SK-N-SH (cell line): Measurements from ENCODE around the gene SEPTIN7.

Experiments
- CHD2 ChIP-seq: fragments of 150-350 bp; IDR thresholded peaks from 2 replicates; pipeline ENCODE4 v1.6.1; 2018; ENCODE audit warnings: low read length; ENCODE audit not compliant: partially characterized antibody
- CTCF ChIP-seq: fragments of 200-600 bp; sonication (generic); IDR thresholded peaks from 2 replicates; pipeline ENCODE4 v1.6.1; 2017; ENCODE audit warnings: antibody characterized with exemption, mild to moderate bottlenecking, moderate library complexity
- EP300 ChIP-seq, 2 experiments: IDR thresholded peaks; 2 replicates each; pipeline versions ENCODE4 v1.4.0 to v1.6.1; 2012; ENCODE audit warnings: borderline replicate concordance in 1 of 2, low read depth in 1 of 2, low read length in 1 of 2
- EZH2phosphoT487 ChIP-seq: fragments of 200-600 bp; sonication (generic); IDR thresholded peaks from 2 replicates; pipeline ENCODE4 v1.6.1; 2017; ENCODE audit warnings: low read depth, mixed run types, mild to moderate bottlenecking, antibody characterized with exemption, moderate library complexity, borderline replicate concordance
- FOXJ3 ChIP-seq: sonication (generic); formaldehyde crosslinking; IDR thresholded peaks from 2 replicates; pipeline ENCODE4 v1.5.1; 2020; ENCODE audit warnings: mild to moderate bottlenecking, missing genetic modification reagents
- FOXM1 ChIP-seq: IDR thresholded peaks from 2 replicates; pipeline ENCODE4 v1.4.0; 2012; ENCODE audit warnings: low read depth, mild to moderate bottlenecking
- GABPA ChIP-seq: IDR thresholded peaks from 2 replicates; pipeline ENCODE4 v1.4.0; 2012; ENCODE audit warnings: low read depth, mild to moderate bottlenecking
- JUND ChIP-seq: IDR thresholded peaks from 2 replicates; pipeline ENCODE4 v1.4.0; 2012
- POLR2AphosphoS5 ChIP-seq: IDR thresholded peaks from 2 replicates; pipeline ENCODE4 v1.6.1; 2012; ENCODE audit warnings: low read depth, low read length
- RAD21 ChIP-seq: IDR thresholded peaks from 2 replicates; pipeline ENCODE4 v1.6.1; 2012; ENCODE audit warnings: mild to moderate bottlenecking, low read length
- TAF1 ChIP-seq: IDR thresholded peaks from 2 replicates; pipeline ENCODE4 v1.6.1; 2012; ENCODE audit warnings: low read depth, mild to moderate bottlenecking, low read length, moderate library complexity, borderline replicate concordance
- TF ChIP-seq, protein P1 (sequence below): IDR thresholded peaks from 2 replicates; pipeline ENCODE4 v1.4.0; 2012; ENCODE audit warnings: low read depth, borderline replicate concordance

DNA sequence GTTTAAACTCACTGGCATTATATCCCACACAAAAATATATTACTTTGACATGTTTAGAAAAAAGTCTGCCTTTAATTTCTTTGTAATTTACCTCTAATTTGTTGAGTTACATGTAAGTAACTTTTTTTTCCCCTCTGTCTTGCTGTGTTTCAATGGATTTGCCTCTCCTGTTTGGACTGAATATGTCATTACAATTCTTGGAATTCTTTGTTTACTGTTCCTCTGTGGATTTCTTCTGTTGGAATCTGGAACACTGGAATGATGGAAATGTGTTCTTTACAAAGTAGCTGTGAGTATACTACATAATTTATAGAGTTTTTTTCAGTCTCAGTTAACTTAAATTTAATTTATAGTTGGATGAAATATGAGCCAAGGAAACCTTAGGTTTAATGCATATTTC lies 30.4 kb downstream of the SEPTIN7 start:
- TF ChIP-seq JUND (no peak), GABPA (no peak), EZH2phosphoT487 (no peak), RAD21 (no peak), EP300 (IDR thresholded peaks at IDR 0.05; ENCODE audit: borderline replicate concordance in 1 of 2, low read depth in 1 of 2, low read length in 1 of 2) (no peak), CHD2 (no peak), CTCF (no peak), POLR2AphosphoS5 (no peak), FOXM1 (no peak), FOXJ3 (no peak), TAF1 (no peak)
- TF ChIP-seq, protein P1, sequence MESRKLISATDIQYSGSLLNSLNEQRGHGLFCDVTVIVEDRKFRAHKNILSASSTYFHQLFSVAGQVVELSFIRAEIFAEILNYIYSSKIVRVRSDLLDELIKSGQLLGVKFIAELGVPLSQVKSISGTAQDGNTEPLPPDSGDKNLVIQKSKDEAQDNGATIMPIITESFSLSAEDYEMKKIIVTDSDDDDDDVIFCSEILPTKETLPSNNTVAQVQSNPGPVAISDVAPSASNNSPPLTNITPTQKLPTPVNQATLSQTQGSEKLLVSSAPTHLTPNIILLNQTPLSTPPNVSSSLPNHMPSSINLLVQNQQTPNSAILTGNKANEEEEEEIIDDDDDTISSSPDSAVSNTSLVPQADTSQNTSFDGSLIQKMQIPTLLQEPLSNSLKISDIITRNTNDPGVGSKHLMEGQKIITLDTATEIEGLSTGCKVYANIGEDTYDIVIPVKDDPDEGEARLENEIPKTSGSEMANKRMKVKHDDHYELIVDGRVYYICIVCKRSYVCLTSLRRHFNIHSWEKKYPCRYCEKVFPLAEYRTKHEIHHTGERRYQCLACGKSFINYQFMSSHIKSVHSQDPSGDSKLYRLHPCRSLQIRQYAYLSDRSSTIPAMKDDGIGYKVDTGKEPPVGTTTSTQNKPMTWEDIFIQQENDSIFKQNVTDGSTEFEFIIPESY = no peak
